ENCODE data around the gene RASAL2. TPM values are rescaled to one million over a fixed set of nuclear protein-coding genes. Genes with fewer than 3 reads are reported as not detected.

RASAL2 gene
- total and polyA plus RNA-seq, 2 of the 4 experiments (the other 2 are of a cell fraction), result 13.1 to 20.6 TPM

- Histone ChIP-seq H3K23ac (ENCODE audit: low read depth, low read length) (no peak overlapping the region), H3K14ac (replicated peaks; ENCODE audit: low read depth, low read length) (no peak overlapping the region), H4K91ac (ENCODE audit: insufficient read depth, low read depth, low read length) (no peak overlapping the region), H3K27me3 (ENCODE audit: control insufficient read depth, insufficient read depth, low read length) (no peaks in the 10 kb centered on the region), H2BK20ac (ENCODE audit: low read depth, low read length) (no peak overlapping the region), H3K9ac (ENCODE audit: low read depth, low read length) (no peak overlapping the region), H2BK5ac (ENCODE audit: low read depth, low read length, poor library complexity, severe bottlenecking) (no peak overlapping the region), H2AK5ac (ENCODE audit: low read depth, low read length) (no peak overlapping the region), H3K4me1 (ENCODE audit: control insufficient read depth, insufficient read depth, low read length) (peaks cover 1% of the 10 kb centered on the region; the same call in 1 of the 2 replicates), H3K4me3 (ENCODE audit: insufficient read depth, low read depth, low read length) (no peak overlapping the region), H3K4ac (ENCODE audit: low read depth, low read length) (no peak overlapping the region), H3K9me1 (ENCODE audit: insufficient read depth, low read length) (no peaks in the 10 kb centered on the region; the same call in 1 of the 2 replicates), H4K8ac (ENCODE audit: low read depth in 2 of 2, low read length in 2 of 2) (no peak overlapping the region), H3K56ac (ENCODE audit: extremely low read depth, insufficient read depth, low read length) (no peak overlapping the region), H3K27ac (ENCODE audit: insufficient read depth, low read length) (no peak overlapping the region), H3K36me3 (ENCODE audit: control insufficient read depth, insufficient read depth, low read length) (no peaks in the 10 kb centered on the region), H3K79me1 (ENCODE audit: low read depth in 1 of 2, low read length in 2 of 2) (peaks cover 3 to 21% of the 10 kb centered on the region in 2 experiments; a peak in 3 of 4 replicates), H2AK9ac (replicated peaks; ENCODE audit: low read depth, low read length, poor library complexity) (no peak overlapping the region), H2BK15ac (ENCODE audit: low read depth, low read length) (no peak overlapping the region), H3K18ac (ENCODE audit: low read depth, low read length) (no peak overlapping the region), H4K5ac (ENCODE audit: low read depth, low read length) (no peak overlapping the region), H3K4me2 (ENCODE audit: low read depth, low read length) (no peak overlapping the region), H2AFZ (replicated peaks; ENCODE audit: low read length, poor library complexity) (no peak overlapping the region), H4K20me1 (ENCODE audit: insufficient read depth, low read length) (no peaks in the 10 kb centered on the region; the same call in 1 of the 2 replicates), H2BK120ac (ENCODE audit: low read depth, low read length) (no peak overlapping the region), H3K9me3 (ENCODE audit: control insufficient read depth, insufficient read depth, low read length) (no peaks in the 10 kb centered on the region)
- no peak for ATAC-seq (ENCODE audit: low read depth)
- ChIA-PET POLR2A (ENCODE audit: unreplicated experiment) (no interaction called here), CTCF (no interaction called here)
- DNase-seq, result no peak
- BruUV-seq (replicated peaks), result no TSS peak
- WGBS, 2 experiments (ENCODE audit: extremely low coverage in 2 of 2, insufficient read length in 1 of 2), result no CpG with 5 or more reads among the region's 1 CpG
- in situ Hi-C loops (cut with MboI; ENCODE audit: low sequenced_read_pairs) (no loop called here), intact Hi-C loops (cut with micrococcal nuclease) (no loop called here), dilution Hi-C loops (cut with HindIII; ENCODE audit: low sequenced_read_pairs, unreplicated experiment) (no loop called here)
- TF ChIP-seq BHLHE40 (IDR thresholded peaks at IDR 0.05; ENCODE audit: low read depth, low read length) (no peak), ELK1 (IDR thresholded peaks at IDR 0.05; ENCODE audit: borderline replicate concordance, low read depth, low read length) (no peak), FOS (IDR thresholded peaks at IDR 0.05; ENCODE audit: low read depth, low read length) (no peak), RFX5 (IDR thresholded peaks at IDR 0.05; ENCODE audit: low read depth, low read length) (no peak), MXI1 (IDR thresholded peaks at IDR 0.05; ENCODE audit: borderline replicate concordance, low read depth, low read length) (no peak), SMC3 (IDR thresholded peaks at IDR 0.05; ENCODE audit: low read depth, low read length) (no peak), RCOR1 (IDR thresholded peaks at IDR 0.05; ENCODE audit: insufficient replicate concordance, low read length) (no peak), CEBPB (IDR thresholded peaks at IDR 0.05; ENCODE audit: low read depth, low read length) (no peak), CHD1 (IDR thresholded peaks at IDR 0.05; ENCODE audit: low read depth, low read length) (no peak), POLR2A (IDR thresholded peaks at IDR 0.05; ENCODE audit: low read depth, low read length) (no peak), NFE2L2 (IDR thresholded peaks at IDR 0.05; ENCODE audit: low read depth, low read length) (no peak), MAFK (IDR thresholded peaks at IDR 0.05; ENCODE audit: low read depth, low read length) (no peak)
- TF ChIP-seq, protein P1, sequence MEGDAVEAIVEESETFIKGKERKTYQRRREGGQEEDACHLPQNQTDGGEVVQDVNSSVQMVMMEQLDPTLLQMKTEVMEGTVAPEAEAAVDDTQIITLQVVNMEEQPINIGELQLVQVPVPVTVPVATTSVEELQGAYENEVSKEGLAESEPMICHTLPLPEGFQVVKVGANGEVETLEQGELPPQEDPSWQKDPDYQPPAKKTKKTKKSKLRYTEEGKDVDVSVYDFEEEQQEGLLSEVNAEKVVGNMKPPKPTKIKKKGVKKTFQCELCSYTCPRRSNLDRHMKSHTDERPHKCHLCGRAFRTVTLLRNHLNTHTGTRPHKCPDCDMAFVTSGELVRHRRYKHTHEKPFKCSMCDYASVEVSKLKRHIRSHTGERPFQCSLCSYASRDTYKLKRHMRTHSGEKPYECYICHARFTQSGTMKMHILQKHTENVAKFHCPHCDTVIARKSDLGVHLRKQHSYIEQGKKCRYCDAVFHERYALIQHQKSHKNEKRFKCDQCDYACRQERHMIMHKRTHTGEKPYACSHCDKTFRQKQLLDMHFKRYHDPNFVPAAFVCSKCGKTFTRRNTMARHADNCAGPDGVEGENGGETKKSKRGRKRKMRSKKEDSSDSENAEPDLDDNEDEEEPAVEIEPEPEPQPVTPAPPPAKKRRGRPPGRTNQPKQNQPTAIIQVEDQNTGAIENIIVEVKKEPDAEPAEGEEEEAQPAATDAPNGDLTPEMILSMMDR (conservative IDR thresholded peaks at IDR 0.05; ENCODE audit: low read depth, low read length), result no peak
These were observed 229.2 kb downstream of the RASAL2 start for GRCh38 chr1:178323067-178323466.
